Spleen (tissue), 11 donors: ENCODE measurements around the gene LPCAT3. TPM values are rescaled to one million over a fixed set of nuclear protein-coding genes. Genes with fewer than 3 reads are reported as not detected.

Experiments used
- DNase-seq: peaks from one replicate; pipeline ENCODE4 v3.0.0-alpha.2; 2020
- H3K27ac ChIP-seq, 8 donors: fragments of 200-600 bp; sonication (generic) in 7 of 8; 1 replicate in 4 of 8; 2 replicates in 4 of 8; pipeline versions ENCODE4 v1.5.0 to v1.8.0; 2016 to 2021; ENCODE audit warnings: inconsistent platforms in 4 of 8, mild to moderate bottlenecking in 4 of 8, moderate library complexity in 1 of 8
- H3K27me3 ChIP-seq, 7 donors: fragments of 200-600 bp; sonication (generic) in 6 of 7; replicated peaks in 1 of 7; 1 replicate in 4 of 7; 2 replicates in 3 of 7; pipeline versions ENCODE4 v1.5.0 to v1.8.0; 2016 to 2021; ENCODE audit warnings: inconsistent platforms in 3 of 7, mild to moderate bottlenecking in 1 of 7
- H3K36me3 ChIP-seq, 6 donors: fragments of 200-600 bp; sonication (generic) in 5 of 6; 1 replicate in 4 of 6; 2 replicates in 2 of 6; pipeline versions ENCODE4 v1.5.0 to v1.8.0; 2016 to 2021; ENCODE audit warnings: inconsistent platforms in 2 of 6
- H3K4me1 ChIP-seq, 6 donors: fragments of 200-600 bp; sonication (generic) in 5 of 6; 1 replicate in 3 of 6; 2 replicates in 3 of 6; pipeline versions ENCODE4 v1.5.0 to v1.8.0; 2016 to 2021; ENCODE audit warnings: inconsistent platforms in 3 of 6
- H3K4me3 ChIP-seq, 8 donors: fragments of 200-600 bp; sonication (generic) in 7 of 8; 1 replicate in 4 of 8; 2 replicates in 4 of 8; pipeline versions ENCODE4 v1.5.0 to v1.8.0; 2016 to 2021; ENCODE audit warnings: inconsistent platforms in 4 of 8, mild to moderate bottlenecking in 4 of 8, moderate library complexity in 2 of 8
- H3K9me3 ChIP-seq, 8 donors: fragments of 200-600 bp; sonication (generic) in 7 of 8; 1 replicate in 4 of 8; 2 replicates in 4 of 8; pipeline versions ENCODE4 v1.5.0 to v1.8.0; 2016 to 2021; ENCODE audit warnings: inconsistent platforms in 4 of 8
- CTCF ChIP-seq, 11 experiments: fragments of 200-600 bp in 7 of 11; fragments of 450-650 bp in 4 of 11; sonication (generic) in 4 of 11; IDR thresholded peaks in 8 of 11; conservative IDR thresholded peaks in 3 of 11; 1 replicate in 7 of 11; 2 replicates in 4 of 11; pipeline versions ENCODE4 v1.4.0 to v1.8.0; 2016 to 2021; ENCODE audit warnings: antibody characterized with exemption in 11 of 11, inconsistent platforms in 4 of 11, mild to moderate bottlenecking in 1 of 11
- POLR2A ChIP-seq, 3 donors: fragments of 450-650 bp; IDR thresholded peaks; one replicate each; pipeline ENCODE4 v1.5.1; 2017; ENCODE audit warnings: antibody characterized with exemption in 3 of 3, mild to moderate bottlenecking in 1 of 3
- POLR2AphosphoS5 ChIP-seq, 3 donors: sonication (generic); formaldehyde crosslinking; IDR thresholded peaks; one replicate each; pipeline ENCODE4 v1.5.1; 2017; ENCODE audit warnings: antibody characterized with exemption in 3 of 3
- WGBS, 5 donors: extraction: QIAGEN DNeasy Blood & Tissue Kit in 3 of 5; methylation state at CpG; one replicate each; pipeline versions ENCODE4 v1.1.5 to v1.1.7; 2013 to 2018; 5-methylcytosine and 5-hydroxymethylcytosine counted together
- intact Hi-C: fragments of 100-400 bp; cut with DNase I; formaldehyde crosslinking; loops from one replicate; pipeline ENCODE4 v1.15.0; 2023; ENCODE audit warnings: low total_unique reads
- polyA plus RNA-seq, 3 donors: library from polyadenylated mRNA; stranded (reverse); fragments of 200-250 nt; gene quantifications; one replicate each; pipeline ENCODE4 v1.2.1, GENCODE V29; 2013
- total RNA-seq, 7 donors: library from RNA; depleted of rRNA in 3 of 7; stranded (reverse); fragments of >200 nt in 3 of 7; fragmentation: NEBNext Ultra II Directional in 4 of 7; extraction: Animal tissue kit (Norgen Biotek cat#: 25700) in 4 of 7; gene quantifications; one replicate each; pipeline versions ENCODE4 v1.1.0 to v1.2.1, GENCODE V29; 2016 to 2021
- donor health status: healthy with polysubstance abuse.
- donor health status: DM: no; HTN: no; CAD: no; lungs with moderate emphysema.
- donor health status: DM: no; HTN: no; CAD: no.
- donor health status: Bipolar disorder and iron deficiency.
- donor health status: healthy.
- donor health status: DM: no; HTN: no; CAD: no.
- donor health status: DM: yes; HTN: yes; CAD: no.

Gene LPCAT3
- total and polyA plus RNA-seq, 10 donors, result 9.7 to 52.5 (median 36.9) TPM

DNA sequence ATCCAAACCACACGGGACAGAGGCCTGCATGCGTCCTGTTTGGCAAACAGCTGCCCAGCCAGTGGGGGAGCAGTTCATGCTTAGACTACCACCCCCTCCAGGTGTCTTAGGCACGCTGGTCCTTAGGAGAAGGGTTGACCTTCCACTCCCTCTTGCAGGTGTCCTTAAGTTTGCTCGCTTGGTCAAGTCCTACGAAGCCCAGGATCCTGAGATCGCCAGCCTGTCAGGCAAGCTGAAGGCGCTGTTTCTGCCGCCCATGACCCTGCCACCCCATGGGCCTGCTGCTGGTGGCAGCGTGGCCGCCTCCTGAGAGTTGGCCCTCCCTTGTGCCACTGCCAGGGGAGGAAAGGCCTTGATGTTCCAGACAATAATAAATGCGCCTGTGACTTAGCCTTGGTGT lies 72.7 kb downstream of the LPCAT3 start:
- H3K27ac ChIP-seq, result peak overlapping the region; percentile 80 to 99 (median 96)
- H3K4me1 ChIP-seq, result peaks cover 53 to 94% (median 80%) of the 10 kb centered on the region in 6 donors
- no peaks in the 10 kb centered on the region for H3K27me3 ChIP-seq
- DNase-seq, result peak; percentile 79
- 54 to 77% (median 68%) methylated on average over 8 to 11 of the region's 11 CpGs for WGBS, 5 donors
- intact Hi-C loops, result loop anchor here (10.0 kb wide), 1 partner anchor 169 kb away; no protein-coding TSS in a partner anchor
- peak overlapping the region in 6 of 8 donors; percentile 14 to 81 (median 36) for H3K4me3 ChIP-seq
- H3K9me3 ChIP-seq, result no peaks in the 10 kb centered on the region
- peaks cover 0 to 21% (median 4%) of the 10 kb centered on the region in 6 donors for H3K36me3 ChIP-seq
- TF ChIP-seq CTCF (IDR thresholded peaks at IDR 0.05 in 8 of 11, conservative IDR thresholded peaks at IDR 0.05 in 3 of 11) (no peak), POLR2A (IDR thresholded peaks at IDR 0.05) (no peak), POLR2AphosphoS5 (IDR thresholded peaks at IDR 0.05) (no peak)

- Histone ChIP-seq H3K36me3 (peaks cover 0 to 28% (median 4%) of the 10 kb centered on the region in 6 donors), H3K27me3 (no peaks in the 10 kb centered on the region), H3K27ac (peak overlapping the region; percentile 92 to 99 (median 96)), H3K4me3 (peak overlapping the region; percentile 47 to 81 (median 73)), H3K9me3 (no peaks in the 10 kb centered on the region), H3K4me1 (peaks cover 48 to 84% (median 70%) of the 10 kb centered on the region in 6 donors)
- intact Hi-C loops, result loop anchor here (10.0 kb wide), 1 partner anchor 170 kb away; no protein-coding TSS in a partner anchor
- WGBS, 5 donors, result 2 to 6% (median 3%) methylated on average over 23 to 48 of the region's 48 CpGs
- DNase-seq, result peak; percentile 96
- TF ChIP-seq POLR2A (IDR thresholded peaks at IDR 0.05) (peak in 1 of 3 donors; percentile 4), POLR2AphosphoS5 (IDR thresholded peaks at IDR 0.05) (peak; percentile 82 to 88 (median 82)), CTCF (IDR thresholded peaks at IDR 0.05 in 8 of 11, conservative IDR thresholded peaks at IDR 0.05 in 3 of 11) (peak; percentile 89 to 98 (median 95))
Measured at GRCh38 chr12:6944381-6945186, 73.7 kb downstream of the LPCAT3 start.

DNA sequence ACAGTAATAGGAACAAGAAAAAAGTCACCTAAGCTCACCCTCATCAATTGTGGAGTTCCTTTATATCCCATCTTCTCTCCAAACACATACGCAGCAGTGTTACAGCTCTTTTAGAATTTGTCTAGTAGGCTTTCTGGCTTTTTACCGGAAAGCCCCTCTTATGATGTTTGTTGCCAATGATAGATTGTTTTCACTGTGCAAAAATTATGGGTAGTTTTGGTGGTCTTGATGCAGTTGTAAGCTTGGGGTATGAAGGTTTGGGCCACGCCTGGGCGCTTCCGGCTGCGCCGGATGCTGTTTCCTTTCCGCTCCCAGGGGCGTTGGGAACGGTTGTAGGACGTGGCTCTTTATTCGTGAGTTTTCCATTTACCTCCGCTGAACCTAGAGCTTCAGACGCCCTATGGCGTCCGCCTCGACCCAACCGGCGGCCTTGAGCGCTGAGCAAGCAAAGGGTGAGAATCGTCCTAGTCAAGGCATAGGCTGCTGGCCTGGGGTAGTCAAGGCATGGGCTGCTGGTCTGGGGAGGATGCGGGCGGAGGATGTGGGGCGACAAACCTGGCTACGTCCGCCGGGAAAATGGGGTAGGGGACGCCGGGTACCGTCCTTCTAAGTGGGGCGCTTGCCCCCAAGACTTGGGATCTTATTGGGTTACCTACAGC lies 74.4 kb downstream of the LPCAT3 start, which contains the start of the genes C12orf57 and RNU7-1:
TSS of gene C12orf57 (plus strand) at position 301 of the 659 bp plus-strand sequence. CDS start at position 401, 100 bp downstream.
TSS of gene RNU7-1 (plus strand) at position 95 of the 659 bp plus-strand sequence.
- intact Hi-C loops, result loop anchor here (10.0 kb wide), 1 partner anchor 171 kb away; no protein-coding TSS in a partner anchor
- DNase-seq, result peak; percentile 91

More for the DNA sequence above, 74.4 kb downstream of the LPCAT3 start, which contains the start of the genes C12orf57 and RNU7-1:
- H3K27me3 ChIP-seq, result no peaks in the 10 kb centered on the region
- 0 to 1% (median 0%) methylated on average over 25 to 31 of the region's 31 CpGs for WGBS, 5 donors
- H3K27ac ChIP-seq, result peak within 1 kb of the TSS; percentile 92 to 99 (median 96)
- TF ChIP-seq POLR2AphosphoS5 (IDR thresholded peaks at IDR 0.05), result peak; percentile 73 to 91 (median 86)
- TF ChIP-seq POLR2A (IDR thresholded peaks at IDR 0.05), result peak in 2 of 3 donors; percentile 73 to 87
- no peak for TF ChIP-seq CTCF (IDR thresholded peaks at IDR 0.05 in 8 of 11, conservative IDR thresholded peaks at IDR 0.05 in 3 of 11)
- H3K9me3 ChIP-seq, result no peaks in the 10 kb centered on the region
- peaks cover 43 to 80% (median 68%) of the 10 kb centered on the region in 6 donors for H3K4me1 ChIP-seq
- H3K36me3 ChIP-seq, result peaks cover 0 to 30% (median 4%) of the 10 kb centered on the region in 6 donors
- H3K4me3 ChIP-seq, result peak within 1 kb of the TSS; percentile 47 to 81 (median 73)
